ENCODE measurements around the gene GALNT2. TPM values are rescaled to one million over a fixed set of nuclear protein-coding genes. Genes with fewer than 3 reads are reported as not detected.

Gene GALNT2
- total and polyA plus RNA-seq, 12 donors: 22.3 to 220 (median 85.7) TPM

DNA sequence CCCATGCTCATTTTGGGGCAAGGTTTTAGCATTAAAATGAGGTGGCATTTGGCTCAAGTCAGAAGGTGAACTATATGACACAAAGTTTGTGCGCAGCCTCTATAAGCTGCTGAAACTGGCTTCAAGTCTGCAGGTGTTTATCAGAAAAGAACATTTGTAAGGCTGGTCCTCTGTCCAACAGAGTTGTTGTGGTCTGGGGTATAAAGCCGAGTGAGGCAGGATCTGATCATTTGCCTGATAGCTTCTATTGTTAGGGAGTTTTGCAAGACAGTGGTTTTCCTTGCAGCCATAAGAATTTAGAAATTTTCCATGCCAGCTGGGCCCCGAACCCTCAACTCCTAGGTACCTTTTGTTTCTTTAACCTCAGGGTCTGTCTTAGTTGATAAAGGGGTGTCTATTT is 228.3 kb downstream of the GALNT2 start:
- WGBS, 4 donors: 76 to 88% (median 81%) methylated on average over 3 of the region's 3 CpGs
- intact Hi-C loops (cut with DNase I): no loop called here

DNA sequence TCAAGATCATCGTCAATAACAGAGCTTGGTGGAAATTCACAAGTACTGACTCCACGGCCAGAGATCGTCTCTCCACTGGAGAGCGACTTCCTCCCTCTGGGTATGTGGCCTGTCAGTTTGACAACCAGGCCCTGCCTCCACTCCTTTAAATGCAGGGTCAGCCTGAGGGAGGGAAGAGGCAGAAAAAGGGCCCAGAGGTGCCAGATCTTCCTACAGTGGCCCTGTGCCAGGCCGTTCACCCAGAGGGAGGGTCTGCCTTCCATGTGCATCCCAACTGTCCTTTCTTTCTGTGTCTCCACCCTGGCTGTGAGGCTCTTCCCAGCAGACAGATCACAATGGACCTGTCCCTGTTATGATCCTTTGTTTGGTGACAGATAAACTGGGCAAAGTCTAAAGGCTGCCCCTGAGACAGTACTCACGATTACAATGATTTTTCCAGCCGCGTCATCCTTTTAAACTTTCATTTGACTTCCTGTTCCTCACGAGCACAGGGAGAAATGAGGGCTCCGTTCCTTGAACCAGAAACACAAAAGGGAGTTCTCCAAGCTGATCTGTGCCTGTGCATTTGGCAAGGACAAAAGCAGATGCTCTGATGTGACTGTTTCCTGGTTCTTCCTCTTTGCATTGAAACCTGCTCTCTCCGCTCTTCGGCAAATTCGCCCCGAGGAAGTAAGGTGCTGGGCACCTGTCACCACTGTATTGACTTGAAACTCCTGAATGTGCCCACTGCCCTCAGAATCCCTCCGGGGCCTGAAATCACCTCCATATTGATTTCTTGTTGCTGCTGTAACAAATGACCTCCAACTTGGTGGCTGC is 232.4 kb downstream of the GALNT2 start:
- H3K4me3 ChIP-seq: no peak overlapping the region
- H3K36me3 ChIP-seq (replicated peaks in 1 of 2): no peaks in the 10 kb centered on the region
- no peaks in the 10 kb centered on the region for H3K27me3 ChIP-seq
- H3K4me1 ChIP-seq (replicated peaks in 1 of 2): peaks cover 0 to 4% of the 10 kb centered on the region in 2 donors
- TF ChIP-seq POLR2A (IDR thresholded peaks at IDR 0.05): no peak
- TF ChIP-seq, protein P1, sequence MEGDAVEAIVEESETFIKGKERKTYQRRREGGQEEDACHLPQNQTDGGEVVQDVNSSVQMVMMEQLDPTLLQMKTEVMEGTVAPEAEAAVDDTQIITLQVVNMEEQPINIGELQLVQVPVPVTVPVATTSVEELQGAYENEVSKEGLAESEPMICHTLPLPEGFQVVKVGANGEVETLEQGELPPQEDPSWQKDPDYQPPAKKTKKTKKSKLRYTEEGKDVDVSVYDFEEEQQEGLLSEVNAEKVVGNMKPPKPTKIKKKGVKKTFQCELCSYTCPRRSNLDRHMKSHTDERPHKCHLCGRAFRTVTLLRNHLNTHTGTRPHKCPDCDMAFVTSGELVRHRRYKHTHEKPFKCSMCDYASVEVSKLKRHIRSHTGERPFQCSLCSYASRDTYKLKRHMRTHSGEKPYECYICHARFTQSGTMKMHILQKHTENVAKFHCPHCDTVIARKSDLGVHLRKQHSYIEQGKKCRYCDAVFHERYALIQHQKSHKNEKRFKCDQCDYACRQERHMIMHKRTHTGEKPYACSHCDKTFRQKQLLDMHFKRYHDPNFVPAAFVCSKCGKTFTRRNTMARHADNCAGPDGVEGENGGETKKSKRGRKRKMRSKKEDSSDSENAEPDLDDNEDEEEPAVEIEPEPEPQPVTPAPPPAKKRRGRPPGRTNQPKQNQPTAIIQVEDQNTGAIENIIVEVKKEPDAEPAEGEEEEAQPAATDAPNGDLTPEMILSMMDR (IDR thresholded peaks at IDR 0.05): no peak
- intact Hi-C loops (cut with DNase I): no loop called here
- no peaks in the 10 kb centered on the region for H3K9me3 ChIP-seq (replicated peaks in 1 of 3)
- DNase-seq: peak in 2 of 7 donors; percentile 6 to 8
- H3K27ac ChIP-seq: no peak overlapping the region
- 74 to 84% (median 79%) methylated on average over 14 to 15 of the region's 15 CpGs for WGBS, 4 donors

More for the DNA sequence above, 228.3 kb downstream of the GALNT2 start:
- no peak overlapping the region for H3K4me3 ChIP-seq
- H3K27me3 ChIP-seq: no peaks in the 10 kb centered on the region
- H3K4me1 ChIP-seq (replicated peaks in 1 of 2): no peaks in the 10 kb centered on the region
- no peak overlapping the region for H3K27ac ChIP-seq
- TF ChIP-seq POLR2A (IDR thresholded peaks at IDR 0.05): no peak
- TF ChIP-seq, protein P1 (IDR thresholded peaks at IDR 0.05): no peak
- H3K36me3 ChIP-seq (replicated peaks in 1 of 2): no peaks in the 10 kb centered on the region
- DNase-seq: no peak
- no peaks in the 10 kb centered on the region for H3K9me3 ChIP-seq (replicated peaks in 1 of 3)

DNA sequence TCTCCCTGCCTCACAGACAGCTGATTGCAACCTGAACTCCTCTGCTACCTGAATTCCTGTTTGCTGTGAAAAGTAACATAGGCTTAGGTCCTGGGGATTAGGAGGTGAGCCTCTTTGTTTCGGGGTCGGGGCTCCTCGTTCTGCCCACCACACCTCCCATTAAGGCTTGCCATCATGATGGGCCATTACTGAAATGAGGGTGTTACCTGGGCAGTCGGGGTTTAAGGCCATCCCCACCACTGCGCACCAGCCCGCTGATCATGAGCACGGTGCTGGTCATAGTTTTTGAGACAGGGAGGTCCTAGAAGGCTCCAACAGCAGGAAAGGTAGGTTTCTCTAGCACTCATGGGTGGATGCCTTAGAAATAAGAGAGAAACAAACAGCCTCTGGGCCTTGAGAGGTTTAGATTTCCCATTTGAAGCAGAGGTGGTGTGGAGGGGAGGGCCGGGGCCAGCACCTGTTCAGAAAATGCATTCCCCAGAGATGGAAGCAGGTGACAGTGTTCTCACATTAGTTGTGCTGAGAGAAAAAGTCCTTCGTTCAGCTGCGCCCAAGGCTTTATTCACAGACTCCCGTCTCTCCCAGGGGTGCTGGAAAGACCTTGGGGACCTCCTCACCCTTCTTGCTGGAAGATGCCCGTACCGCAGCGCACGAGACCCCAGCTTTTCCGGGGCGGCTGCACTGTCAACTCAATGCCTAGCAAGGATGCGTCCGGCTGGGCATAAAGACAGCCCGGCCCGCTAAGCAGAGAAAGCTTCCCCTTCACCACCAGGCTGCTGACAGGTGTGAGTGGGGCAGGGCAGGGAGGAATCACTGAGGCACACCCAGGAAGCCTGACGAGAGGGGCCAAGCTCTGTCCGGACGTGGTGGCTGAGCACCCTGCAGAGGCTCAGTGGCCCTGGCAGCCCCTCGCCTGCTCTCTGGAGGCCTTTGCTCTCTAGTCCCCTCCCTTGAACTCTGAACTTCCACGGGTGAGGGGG is 233.6 kb downstream of the GALNT2 start:
- DNase-seq: no peak
- H3K4me3 ChIP-seq: no peak overlapping the region
- no peak for TF ChIP-seq POLR2A (IDR thresholded peaks at IDR 0.05)
- TF ChIP-seq, protein P1 (IDR thresholded peaks at IDR 0.05): no peak
- no peaks in the 10 kb centered on the region for H3K9me3 ChIP-seq (replicated peaks in 1 of 3)
- intact Hi-C loops (cut with DNase I): no loop called here
- no peak overlapping the region for H3K27ac ChIP-seq
- H3K27me3 ChIP-seq: no peaks in the 10 kb centered on the region
- H3K4me1 ChIP-seq (replicated peaks in 1 of 2): peaks cover 0 to 4% of the 10 kb centered on the region in 2 donors
- H3K36me3 ChIP-seq (replicated peaks in 1 of 2): no peaks in the 10 kb centered on the region
- 87 to 95% (median 92%) methylated on average over 16 to 26 of the region's 26 CpGs for WGBS, 4 donors

DNA sequence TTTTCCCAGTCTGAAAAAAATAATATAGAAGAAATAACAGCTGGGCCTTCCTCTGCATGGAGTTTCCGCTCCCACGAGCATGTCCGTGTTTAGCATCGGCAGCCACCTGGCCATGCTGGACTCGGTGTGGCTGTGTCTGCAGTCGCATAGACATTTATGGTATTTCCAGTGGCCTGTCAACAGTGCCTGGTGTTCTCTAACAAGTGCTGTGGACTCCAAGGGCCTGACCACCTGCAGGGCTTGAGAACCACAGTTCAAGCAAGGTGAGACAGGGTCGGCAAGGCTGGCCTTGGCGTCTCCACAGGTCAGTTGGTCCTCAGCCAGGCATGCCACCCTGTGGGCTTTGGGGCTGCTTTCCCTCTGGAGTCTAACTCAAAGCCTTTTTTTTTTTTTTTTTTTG is 234.3 kb downstream of the GALNT2 start:
- DNase-seq: no peak
- no peak for TF ChIP-seq POLR2A (IDR thresholded peaks at IDR 0.05)
- TF ChIP-seq, protein P1 (IDR thresholded peaks at IDR 0.05): no peak
- WGBS, 4 donors: 93 to 98% (median 94%) methylated on average over 8 of the region's 8 CpGs
- peaks cover 0 to 4% of the 10 kb centered on the region in 2 donors for H3K4me1 ChIP-seq (replicated peaks in 1 of 2)
- no peaks in the 10 kb centered on the region for H3K27me3 ChIP-seq
- H3K27ac ChIP-seq: no peak overlapping the region
- no peaks in the 10 kb centered on the region for H3K36me3 ChIP-seq (replicated peaks in 1 of 2)
- intact Hi-C loops (cut with DNase I): no loop called here
- no peaks in the 10 kb centered on the region for H3K9me3 ChIP-seq (replicated peaks in 1 of 3)
- no peak overlapping the region for H3K4me3 ChIP-seq

All from adrenal gland (tissue), 12 donors.